SH-SY5Y (cell line): ENCODE data around the gene EPO.

Experiments used
- GATA2 ChIP-seq: IDR thresholded peaks from 2 replicates; pipeline ENCODE4 v1.6.1; 2011; ENCODE audit warnings: mild to moderate bottlenecking, low read depth, low read length
- GATA3 ChIP-seq: IDR thresholded peaks from 2 replicates; pipeline ENCODE4 v1.6.1; 2011; ENCODE audit warnings: low read depth, mild to moderate bottlenecking, low read length, moderate library complexity

EPO gene

GRCh38 chr7:100679129-100679926, 40.9 kb upstream of the EPO start:
- TF ChIP-seq GATA2 (no peak), GATA3 (no peak)

DNA sequence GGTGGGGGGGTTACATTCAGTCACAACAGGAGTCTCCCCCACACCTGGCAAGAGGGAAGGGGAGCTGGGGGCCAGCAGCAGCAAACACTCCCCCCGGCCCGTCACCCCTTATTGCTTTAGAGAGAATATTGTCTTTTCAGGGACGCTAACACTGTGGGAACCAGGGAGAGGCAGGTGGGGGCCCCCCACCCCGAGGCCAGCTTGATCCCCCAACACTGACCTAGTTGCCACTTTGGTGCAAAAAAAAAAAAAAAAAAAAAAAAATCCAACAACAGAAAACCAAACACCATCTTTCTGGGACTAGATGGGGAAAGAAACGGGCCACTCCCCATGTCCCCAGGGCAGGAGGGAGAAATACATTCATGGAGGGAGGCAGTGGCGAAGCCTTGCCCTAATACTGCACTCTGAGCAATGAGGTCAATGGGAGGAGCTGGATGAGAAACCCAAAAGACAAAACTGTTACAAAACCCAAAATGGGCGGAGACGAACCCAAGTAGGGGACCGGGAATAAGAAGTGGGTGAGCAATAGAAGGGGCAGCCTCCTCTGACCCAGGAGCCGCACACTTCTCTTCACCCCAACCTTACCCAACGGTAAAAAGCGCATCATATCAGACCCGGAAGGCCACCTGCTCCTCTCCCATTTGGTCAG, 40.2 kb upstream of the EPO start:
- TF ChIP-seq GATA2 (no peak), GATA3 (no peak)

GRCh38 chr7:100680576-100681271, 39.5 kb upstream of the EPO start:
- TF ChIP-seq GATA2 (no peak), GATA3 (no peak)

GRCh38 chr7:100681491-100682227, 38.6 kb upstream of the EPO start:
- TF ChIP-seq GATA3 (no peak), GATA2 (no peak)

GRCh38 chr7:100682228-100682741, 38.0 kb upstream of the EPO start:
- TF ChIP-seq GATA2 (no peak), GATA3 (no peak)

DNA sequence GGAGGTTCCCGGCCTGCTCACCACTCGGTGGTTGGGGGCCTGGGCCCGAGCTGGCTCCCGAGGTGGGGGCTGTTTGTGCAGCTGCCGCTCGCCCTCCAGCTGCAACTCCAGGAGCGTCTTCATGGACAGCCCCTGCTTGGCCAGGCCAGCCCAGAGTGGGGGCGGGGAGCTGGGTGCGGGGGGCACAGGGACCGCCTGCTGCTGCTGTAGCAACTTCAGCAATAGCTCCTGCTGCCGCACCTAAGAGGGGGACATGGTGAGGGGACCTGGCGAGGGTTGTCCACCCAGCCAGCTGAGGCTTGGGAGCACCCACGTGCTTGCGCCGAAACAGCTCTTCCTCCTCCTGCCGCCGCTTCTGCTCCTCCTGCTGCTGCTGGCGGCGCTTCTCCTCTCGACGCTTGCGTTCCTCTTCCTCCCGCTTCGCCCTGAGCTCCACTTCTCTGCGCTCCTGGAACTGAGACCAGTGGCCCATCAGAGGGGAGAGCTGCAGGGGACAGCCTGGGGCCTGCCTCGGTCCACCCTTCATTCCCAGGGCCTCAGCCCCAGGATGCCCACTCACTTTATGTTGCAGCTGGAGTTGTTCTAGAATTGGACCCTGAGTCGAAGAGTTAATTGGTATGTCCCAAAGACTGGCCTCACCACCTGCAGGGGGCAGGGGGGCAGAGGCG, 37.1 kb upstream of the EPO start:
- TF ChIP-seq GATA3 (no peak), GATA2 (no peak)

GRCh38 chr7:100683659-100684533, 36.4 kb upstream of the EPO start:
- TF ChIP-seq GATA3 (no peak), GATA2 (no peak)

- TF ChIP-seq GATA3 (no peak), GATA2 (no peak)
These were observed 35.7 kb upstream of the EPO start for GRCh38 chr7:100684534-100685042.

GRCh38 chr7:100685049-100685605, 35.1 kb upstream of the EPO start:
- TF ChIP-seq GATA2 (no peak), GATA3 (no peak)

DNA sequence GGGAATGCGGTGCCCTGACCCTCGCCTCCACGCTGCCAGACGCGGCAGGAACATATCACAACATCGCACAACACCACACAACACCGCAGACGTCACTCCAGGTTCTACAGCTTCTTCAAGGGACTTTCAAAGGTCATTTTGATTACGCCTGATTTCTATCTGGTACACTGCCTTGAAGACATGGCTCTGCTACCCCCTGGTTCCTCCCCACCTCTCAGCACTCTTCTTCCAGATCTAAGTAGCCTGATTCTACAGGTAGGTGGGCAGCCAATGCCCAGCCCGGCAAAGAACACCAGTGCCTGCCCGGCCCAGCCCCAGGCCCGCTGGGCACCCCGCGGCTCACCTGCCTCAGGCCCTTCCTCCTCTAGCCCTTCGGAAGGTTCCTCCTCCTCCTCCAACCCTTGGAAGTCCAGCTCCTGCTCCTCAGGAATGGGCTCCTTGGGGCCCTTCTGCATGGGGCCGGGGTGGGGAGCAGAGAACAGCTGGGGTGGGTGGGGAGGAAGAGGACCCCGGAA, 34.6 kb upstream of the EPO start:
- TF ChIP-seq GATA2 (no peak), GATA3 (no peak)

DNA sequence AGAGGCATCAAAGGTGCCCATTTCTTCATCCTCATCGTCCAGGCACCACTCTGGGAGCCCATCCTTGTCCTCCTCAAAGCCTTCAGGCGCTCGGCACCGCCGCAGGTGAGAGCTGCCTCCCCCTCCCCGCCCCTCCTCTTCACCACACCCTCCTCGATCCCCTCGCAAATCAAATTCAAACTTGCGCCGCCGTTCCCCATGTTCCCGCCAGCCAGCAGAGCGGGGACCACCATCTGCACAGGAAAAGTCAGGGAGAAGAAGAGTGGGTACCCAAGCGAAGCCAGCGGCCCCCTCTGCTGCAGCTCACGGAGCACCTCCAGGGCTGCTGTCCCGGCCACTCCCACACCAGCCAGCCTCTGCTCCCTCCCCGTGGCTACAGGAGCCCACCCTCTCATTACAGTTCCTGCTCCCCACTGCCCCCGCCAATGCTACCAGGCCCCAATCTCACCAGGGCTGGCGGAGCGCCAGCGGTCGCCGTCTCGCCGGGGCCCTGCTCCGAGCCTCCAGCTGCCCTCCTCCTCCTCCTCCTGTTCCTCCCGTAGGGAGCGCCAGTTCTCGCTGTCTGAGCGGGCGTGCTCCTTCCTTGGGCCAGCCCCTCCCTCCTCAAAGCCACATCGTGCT, 34.0 kb upstream of the EPO start:
- no peak for TF ChIP-seq GATA3
- no peak for TF ChIP-seq GATA2

GRCh38 chr7:100686822-100687211, 33.5 kb upstream of the EPO start:
- TF ChIP-seq GATA2 (no peak), GATA3 (no peak)

GRCh38 chr7:100687261-100687660, 33.0 kb upstream of the EPO start:
- TF ChIP-seq GATA3 (no peak), GATA2 (no peak)
